K562 (cell line): ENCODE data around the gene MTERF4. TPM values are rescaled to one million over a fixed set of nuclear protein-coding genes. Genes with fewer than 3 reads are reported as not detected.

Experiments
- ATAC-seq: fragments of 200-7000 bp; cut with Tn5 transposase; 3 replicates; pipeline ENCODE4 v1.9.1; 2020; ENCODE audit warnings: moderate library complexity
- BruUV-seq: library from RNA; stranded (reverse); fragments of 400-500 nt; replicated peaks from 2 replicates; lab custom pipeline; 2021; lab: Mats Ljungman, UMichigan
- CTCF ChIA-PET: fragments of 300-600 bp; formaldehyde crosslinking; extraction: SDS; loops from one replicate; lab custom pipeline; 2021; ENCODE audit warnings: low intra/inter-chr PET ratio; lab: Yijun Ruan, JAX
- POLR2A ChIA-PET: fragments of 300-600, 350-650 bp; sonication (Branson Sonifier 250); formaldehyde crosslinking; extraction: SDS; loops from one replicate; lab custom pipeline; 2021; ENCODE audit warnings: antibody characterized with exemption, inconsistent platforms; lab: Yijun Ruan, JAX
- DNase-seq, 4 experiments: peaks; one replicate each; pipeline versions ENCODE4 v3.0.0 to v3.0.0-alpha.2; 2011 to 2018; ENCODE audit warnings: low spot score in 3 of 4, mixed read lengths in 3 of 4; ENCODE audit errors: extremely low read depth in 1 of 4
- FAIRE-seq: peaks from 2 replicates; lab custom pipeline; 2011; peaks lifted over from hg19 to GRCh38; lab: Jason Lieb, UNC
- H2AFZ ChIP-seq: 2 replicates; pipeline ENCODE4 v1.6.0; 2011; ENCODE audit warnings: low read depth, low read length, control low read depth, inconsistent platforms
- H3K27ac ChIP-seq: fragments of 200-600 bp; 3 replicates; pipeline ENCODE4 v1.8.0; 2011; ENCODE audit warnings: low read depth, mild to moderate bottlenecking, control low read depth, inconsistent platforms, low read length, moderate library complexity, mixed read lengths; ENCODE audit errors: extremely low read depth
- H3K27me3 ChIP-seq, 2 experiments: fragments of 300-600 bp in 1 of 2; 2 replicates in 1 of 2; 3 replicates in 1 of 2; pipeline versions ENCODE4 v1.6.0 to v1.8.0; 2011; ENCODE audit warnings: inconsistent platforms in 2 of 2, low read length in 2 of 2, mild to moderate bottlenecking in 1 of 2, mixed read lengths in 1 of 2, moderate library complexity in 1 of 2; ENCODE audit not compliant: control insufficient read depth in 2 of 2, insufficient read depth in 2 of 2
- H3K36me3 ChIP-seq: fragments of 300-600 bp; 3 replicates; pipeline ENCODE4 v1.8.0; 2011; ENCODE audit warnings: mild to moderate bottlenecking, low read length, inconsistent platforms; ENCODE audit not compliant: control insufficient read depth, insufficient read depth
- H3K4me1 ChIP-seq, 2 experiments: fragments of 200-600 bp in 1 of 2; replicated peaks in 1 of 2; 2 replicates in 1 of 2; 3 replicates in 1 of 2; pipeline versions ENCODE4 v1.5.1 to v1.8.0; 2011; ENCODE audit warnings: inconsistent platforms in 2 of 2, low read length in 2 of 2, mild to moderate bottlenecking in 1 of 2, mixed read lengths in 1 of 2, moderate library complexity in 1 of 2; ENCODE audit not compliant: control insufficient read depth in 2 of 2, insufficient read depth in 2 of 2
- H3K4me2 ChIP-seq: 2 replicates; pipeline ENCODE4 v1.6.1; 2011; ENCODE audit warnings: low read length, control low read depth, inconsistent platforms, mixed read lengths; ENCODE audit not compliant: insufficient read depth
- H3K4me3 ChIP-seq: fragments of 200-600 bp; sonication (generic), shearing (Covaris generic); 2 replicates; pipeline ENCODE4 v1.5.1; 2016; ENCODE audit warnings: control low read depth, inconsistent platforms
- H3K79me2 ChIP-seq: fragments of 200-600 bp; 3 replicates; pipeline ENCODE4 v1.8.0; 2011; ENCODE audit warnings: low read length, inconsistent platforms; ENCODE audit not compliant: control insufficient read depth, insufficient read depth
- H3K9ac ChIP-seq, 2 experiments: 2 replicates each; pipeline versions ENCODE4 v1.6.0 to v1.6.1; 2011; ENCODE audit warnings: low read depth in 2 of 2, low read length in 2 of 2, control low read depth in 1 of 2, inconsistent platforms in 1 of 2, mild to moderate bottlenecking in 1 of 2, mixed read lengths in 1 of 2; ENCODE audit not compliant: insufficient read depth in 1 of 2
- H3K9me1 ChIP-seq: one replicate; pipeline ENCODE4 v1.6.0; 2011; ENCODE audit warnings: inconsistent platforms, mild to moderate bottlenecking, low read length, moderate library complexity; ENCODE audit not compliant: control insufficient read depth, insufficient read depth
- H3K9me3 ChIP-seq: replicated peaks from 2 replicates; pipeline ENCODE4 v1.5.1; 2011; ENCODE audit warnings: low read depth, low read length, inconsistent platforms; ENCODE audit not compliant: control insufficient read depth, insufficient read depth
- H4K20me1 ChIP-seq: replicated peaks from 2 replicates; pipeline ENCODE4 v1.6.1; 2011; ENCODE audit warnings: low read length, inconsistent platforms, mixed read lengths; ENCODE audit not compliant: control insufficient read depth, insufficient read depth
- GMEB1 ChIP-seq: fragments of 250-450 bp; sonication (Bioruptor Pico); IDR thresholded peaks from 2 replicates; pipeline ENCODE4 v1.4.0; 2020; ENCODE audit warnings: mild to moderate bottlenecking
- HDAC6 ChIP-seq: IDR thresholded peaks from 2 replicates; pipeline ENCODE4 v1.6.1; 2012; ENCODE audit warnings: low read depth, mild to moderate bottlenecking, control low read depth, inconsistent platforms, low read length, moderate library complexity
- KDM1A ChIP-seq, 2 experiments: fragments of 450-650 bp; IDR thresholded peaks; 2 replicates each; pipeline ENCODE4 v1.6.1; 2016; ENCODE audit warnings: mild to moderate bottlenecking in 2 of 2
- MEIS2 ChIP-seq: fragments of 450-650 bp; IDR thresholded peaks from 2 replicates; pipeline ENCODE4 v1.6.1; 2014; ENCODE audit warnings: mild to moderate bottlenecking; ENCODE audit not compliant: partially characterized antibody
- SIRT6 ChIP-seq: IDR thresholded peaks from one replicate; pipeline ENCODE4 v1.6.1; 2012; ENCODE audit warnings: low read depth, mild to moderate bottlenecking, control low read depth, inconsistent platforms, low read length, moderate library complexity
- THRB ChIP-seq: fragments of 450-650 bp; formaldehyde crosslinking; conservative IDR thresholded peaks from 2 replicates; pipeline ENCODE4 v1.4.0; 2022; ENCODE audit warnings: mild to moderate bottlenecking, missing genetic modification characterization
- XRCC4 ChIP-seq: IDR thresholded peaks from one replicate; pipeline ENCODE4 v1.6.1; 2011; ENCODE audit not compliant: insufficient read depth, insufficient read length; ENCODE audit errors: extremely low read depth
- ZC3H11A ChIP-seq: IDR thresholded peaks from 2 replicates; pipeline ENCODE4 v1.6.1; 2012; ENCODE audit warnings: low read depth, low read length, improper control_type of control experiment
- ZNF778 ChIP-seq: fragments of 450-650 bp; formaldehyde crosslinking; IDR thresholded peaks from 2 replicates; pipeline ENCODE4 v1.4.0; 2020; ENCODE audit warnings: mild to moderate bottlenecking, moderate library complexity
- WGBS: fragments of 100-300 bp; shearing (Covaris generic); methylation state at CpG from one replicate; pipeline ENCODE4 v1.1.6; 2016; ENCODE audit warnings: low coverage, mixed read lengths; ENCODE audit not compliant: insufficient coverage; ENCODE audit errors: missing lambda C conversion rate; 5-methylcytosine and 5-hydroxymethylcytosine counted together
- in situ Hi-C: fragments of 300-500 bp; cut with MboI; formaldehyde crosslinking; loops from 4 replicates; pipeline ENCODE4 v1.15.0; 2018; ENCODE audit warnings: inconsistent platforms, mixed read lengths
- intact Hi-C: fragments of 100-400 bp; cut with micrococcal nuclease; formaldehyde crosslinking; loops from 2 replicates; pipeline ENCODE4 v1.14.2; 2022
- polyA plus RNA-seq, 8 experiments: library from polyadenylated mRNA; depleted of rRNA in 4 of 8; stranded (reverse) in 5 of 8; unstranded in 3 of 8; fragments of >200 nt; fragmentation: Nextera tagmentation in 2 of 8; fragmentation: Illumina TruSeq in 1 of 8; extraction: Ambion mirVana in 2 of 8; extraction: Trizol in 1 of 8; gene quantifications; 2 replicates each; pipeline versions ENCODE4 v1.2.1 to v1.2.3, GENCODE V29; 2011 to 2014; ENCODE audit warnings: inconsistent platforms in 1 of 8, missing spikeins in 1 of 8
- total RNA-seq, 7 experiments: library from RNA; depleted of rRNA in 6 of 7; stranded (reverse); fragments of >200 nt in 6 of 7; fragmentation: Illumina TruSeq in 2 of 7; extraction: Trizol in 2 of 7; gene quantifications; 2 replicates each; pipeline versions ENCODE4 v1.2.1 to v1.2.3, GENCODE V29; 2011 to 2021; ENCODE audit warnings: low replicate concordance in 1 of 7

Gene MTERF4
- total and polyA plus RNA-seq, 9 of the 15 experiments (the other 6 are each of a cell fraction or from before 2014, with no cell fraction given), result 15.3 to 29.6 (median 21.2) TPM

GRCh38 chr2:241051578-241052487 is 50.3 kb downstream of the MTERF4 start (continued):
- TF ChIP-seq XRCC4, result no peak

- H2AFZ ChIP-seq, result no peak overlapping the region
- intact Hi-C loops, result no loop called here
- peaks cover 3% of the 10 kb centered on the region; the same call in 1 of the 2 replicates for H4K20me1 ChIP-seq
- no peaks in the 10 kb centered on the region for H3K9me1 ChIP-seq
- FAIRE-seq (no peak), ATAC-seq (no peak), DNase-seq (no peak)
- H3K4me1 ChIP-seq, result no peaks in the 10 kb centered on the region; a peak in 1 of 5 replicates
- 2% methylated on average over 14 of the region's 18 CpGs for WGBS
- H3K9me3 ChIP-seq, result no peaks in the 10 kb centered on the region
- no peaks in the 10 kb centered on the region for H3K36me3 ChIP-seq
- no peak overlapping the region for H3K4me2 ChIP-seq
- POLR2A ChIA-PET, result interaction anchor here (0.6 kb wide), 1 partner anchor 1989 kb away, joined by 3 read pairs; no protein-coding TSS in a partner anchor
- H3K27ac ChIP-seq, result no peak overlapping the region
- CTCF ChIA-PET, result interaction anchor here (0.6 kb wide), 1 partner anchor 9 kb away, joined by 3 read pairs; no protein-coding TSS in a partner anchor
- H3K27me3 ChIP-seq, result peaks cover 0 to 36% of the 10 kb centered on the region in 2 experiments; a peak in 2 of 5 replicates
- H3K9ac ChIP-seq, result no peak overlapping the region
- no TSS peak for BruUV-seq
- H3K4me3 ChIP-seq, result no peak overlapping the region
- in situ Hi-C loops, result no loop called here
- H3K79me2 ChIP-seq, result no peaks in the 10 kb centered on the region
- TF ChIP-seq HDAC6 (no peak), SIRT6 (no peak), ZNF778 (CRISPR knock-in tag) (no peak), GMEB1 (CRISPR knock-in tag) (no peak), ZC3H11A (no peak), THRB (no peak), MEIS2 (no peak), KDM1A (IDR thresholded peaks at IDR 0.05) (no peak)
These were observed 51.2 kb downstream of the MTERF4 start for GRCh38 chr2:241050624-241051577.
